Measurements from ENCODE around the gene ZFP1.

DNA sequence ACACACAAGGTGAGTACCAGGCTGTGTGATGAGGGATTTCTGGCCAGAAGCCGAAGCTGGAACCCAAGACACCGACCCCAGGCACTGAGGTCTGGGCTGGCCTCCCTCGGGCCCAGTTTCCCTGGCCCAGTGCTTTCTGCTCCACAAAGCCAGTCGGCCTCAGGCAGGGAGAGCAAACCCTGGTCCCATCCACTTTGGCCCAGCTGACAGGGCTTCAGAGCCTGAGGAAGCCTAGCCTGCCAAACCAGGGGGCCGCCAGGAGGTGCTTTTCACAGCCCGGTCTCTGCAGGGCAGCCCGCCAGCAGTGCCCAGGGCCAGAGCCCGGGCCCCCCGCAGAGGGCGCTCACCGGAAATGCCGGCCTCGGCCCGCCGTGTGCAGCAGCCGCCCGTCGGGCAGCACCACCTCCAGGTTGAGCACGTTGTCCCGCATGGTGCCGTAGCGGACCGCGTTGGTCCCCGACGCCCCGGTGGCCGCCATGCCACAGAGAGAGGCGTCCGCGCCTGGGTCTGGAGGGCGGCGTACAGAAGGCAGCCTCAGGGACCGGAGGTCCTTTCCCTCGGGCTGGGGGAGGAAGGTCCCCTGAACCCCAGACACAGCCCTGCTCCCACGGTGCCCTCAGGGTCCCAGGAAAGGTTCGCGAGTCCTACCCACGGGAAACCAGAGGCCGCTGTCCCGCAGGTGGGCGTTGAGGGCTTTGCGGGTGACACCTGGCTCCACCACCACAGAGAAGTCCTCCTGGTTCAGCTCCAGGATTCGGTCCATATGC lies 34.0 kb upstream of the ZFP1 start:
- TF ChIP-seq EP300 (IDR thresholded peaks at IDR 0.05; ENCODE audit: borderline replicate concordance in 1 of 2, low read depth in 1 of 2, low read length in 1 of 2) (no peak), MAX (IDR thresholded peaks at IDR 0.05; ENCODE audit: low read depth) (no peak), NRF1 (IDR thresholded peaks at IDR 0.05; ENCODE audit: low read depth, low read length) (no peak), POLR2AphosphoS5 (IDR thresholded peaks at IDR 0.05; ENCODE audit: low read depth, low read length) (no peak), CTCF (IDR thresholded peaks at IDR 0.05) (no peak), PBX3 (IDR thresholded peaks at IDR 0.05) (no peak), YY1 (IDR thresholded peaks at IDR 0.05; ENCODE audit: low read depth) (no peak), GABPA (IDR thresholded peaks at IDR 0.05; ENCODE audit: low read depth) (no peak), TAF1 (IDR thresholded peaks at IDR 0.05; ENCODE audit: borderline replicate concordance, low read depth, low read length) (no peak), FOXM1 (IDR thresholded peaks at IDR 0.05; ENCODE audit: low read depth) (no peak), GATA2 (CRISPR knock-in tag; IDR thresholded peaks at IDR 0.05) (no peak), MEF2A (IDR thresholded peaks at IDR 0.05; ENCODE audit: borderline replicate concordance, low read depth) (no peak)

All from SK-N-SH (cell line).